HG03342 (cell line): ENCODE data around the gene SLC17A9.

Source experiments
- ATAC-seq: cut with Tn5 transposase; IDR thresholded peaks from one replicate; pipeline ENCODE4 v1.9.1; 2021; ENCODE audit warnings: mild to moderate bottlenecking, moderate library complexity; ENCODE audit not compliant: unreplicated experiment

SLC17A9 gene

DNA sequence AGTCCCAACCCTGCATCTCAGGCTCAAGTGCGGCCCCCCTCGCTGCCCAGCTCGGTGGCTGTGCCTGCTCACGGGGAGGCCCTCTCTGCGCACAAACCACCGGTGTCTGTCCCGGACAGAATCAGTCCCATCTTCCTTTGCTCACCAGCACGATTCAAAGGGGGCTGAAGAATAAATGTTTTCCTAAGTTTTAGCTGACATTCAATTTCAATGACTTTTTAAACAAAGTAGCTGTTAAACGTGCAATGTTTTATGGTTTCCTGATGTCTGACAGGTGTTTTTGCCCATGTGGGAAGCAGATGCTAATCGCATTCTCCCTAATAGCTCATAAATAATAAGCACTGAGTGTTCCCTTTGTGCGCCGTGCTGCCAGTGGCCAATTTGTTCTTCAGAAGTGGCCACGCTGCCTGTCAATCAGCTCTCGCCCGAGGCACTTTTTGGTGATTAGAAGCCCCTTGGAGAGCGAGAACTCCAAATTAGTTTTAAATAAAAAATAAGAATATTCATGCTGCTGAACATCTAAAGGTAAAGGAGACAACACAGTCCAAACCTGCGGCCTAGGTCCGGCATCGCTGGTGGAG, 28.0 kb downstream of the SLC17A9 start:
- ATAC-seq: no peak

DNA sequence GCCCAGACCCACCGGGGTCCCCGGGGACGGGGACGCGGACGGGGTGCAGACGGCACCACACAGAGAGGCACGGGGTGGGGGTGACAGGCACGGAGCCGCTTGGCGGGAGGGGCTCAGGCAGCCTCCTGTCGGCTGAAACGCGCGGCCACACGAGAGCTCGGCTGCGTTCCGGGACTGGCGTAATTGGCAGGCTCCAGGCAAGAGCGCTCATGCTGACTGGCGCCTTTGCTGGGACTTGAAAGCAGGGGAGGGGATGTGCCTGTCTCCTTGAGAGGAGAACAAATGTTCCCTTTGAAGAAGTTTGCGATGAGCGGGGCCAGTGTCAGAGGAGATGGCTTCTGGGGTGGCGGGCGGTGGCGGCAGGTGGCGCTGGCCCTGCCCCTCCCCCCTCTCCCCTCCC, 28.5 kb downstream of the SLC17A9 start:
- no peak for ATAC-seq

DNA sequence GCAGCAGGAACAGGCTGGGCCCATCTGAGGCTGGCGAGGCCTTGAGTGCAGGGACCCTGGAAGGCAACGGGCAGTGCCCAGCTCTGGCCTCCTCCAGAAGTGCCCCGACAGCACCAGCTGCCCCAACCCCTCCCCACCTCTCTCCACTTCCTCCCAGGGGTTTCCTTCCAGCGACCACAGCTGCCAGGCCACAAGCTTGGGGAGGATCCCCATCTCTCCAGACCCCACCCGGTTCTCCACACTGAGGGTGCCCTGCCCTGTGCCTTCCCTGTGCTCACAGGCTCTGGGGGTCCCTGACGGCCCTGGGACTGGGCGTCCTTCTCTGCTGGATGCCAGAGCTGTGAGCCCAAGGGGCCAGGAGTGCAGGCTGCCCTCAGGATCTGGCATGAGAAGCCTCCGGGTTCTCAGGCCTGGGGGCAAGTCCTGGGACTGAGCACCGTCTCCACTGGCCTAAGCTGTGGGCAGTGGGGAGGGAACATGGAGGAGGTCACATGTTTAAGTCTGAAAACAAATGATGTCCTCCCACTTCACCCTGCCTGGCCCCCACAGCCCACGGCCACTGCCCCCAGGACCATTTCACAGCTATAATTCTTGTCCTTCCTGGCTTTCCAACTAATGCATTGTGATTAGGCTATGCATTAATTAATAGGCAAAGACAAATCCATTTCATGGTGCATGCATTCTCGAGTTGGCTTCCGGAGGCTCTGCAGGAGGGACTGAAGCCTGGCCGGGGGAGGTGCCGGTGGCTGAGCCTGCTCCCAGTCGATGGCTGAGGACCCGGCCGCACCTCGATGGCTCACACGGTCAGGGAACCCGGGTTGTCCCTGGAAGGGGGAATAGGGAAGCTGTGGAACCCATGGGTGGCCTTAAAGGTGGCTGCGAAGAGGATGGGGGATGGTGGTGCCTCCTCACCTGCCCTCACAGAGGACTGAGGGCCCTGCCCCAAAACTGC, 29.9 kb downstream of the SLC17A9 start:
- no peak for ATAC-seq

DNA sequence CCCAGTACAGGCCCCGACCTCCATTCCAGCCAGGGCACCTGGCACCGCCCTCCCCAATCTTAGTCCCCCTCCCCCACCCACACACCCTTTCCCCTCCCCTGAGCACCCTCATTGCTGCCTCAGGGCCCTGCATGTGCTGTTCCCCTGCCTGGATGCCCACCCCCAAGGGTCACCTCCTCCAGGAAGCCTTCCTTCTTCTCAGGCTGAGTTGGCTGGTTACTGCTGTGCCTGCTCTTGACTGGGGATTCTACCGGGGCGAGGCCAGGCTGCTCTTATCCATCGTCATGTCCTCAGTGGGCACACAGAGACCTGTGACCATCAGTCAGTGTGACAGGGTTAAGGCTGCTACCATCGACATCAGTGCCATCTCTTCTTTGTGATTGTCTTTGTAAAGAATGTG, 30.7 kb downstream of the SLC17A9 start:
- ATAC-seq: no peak

DNA sequence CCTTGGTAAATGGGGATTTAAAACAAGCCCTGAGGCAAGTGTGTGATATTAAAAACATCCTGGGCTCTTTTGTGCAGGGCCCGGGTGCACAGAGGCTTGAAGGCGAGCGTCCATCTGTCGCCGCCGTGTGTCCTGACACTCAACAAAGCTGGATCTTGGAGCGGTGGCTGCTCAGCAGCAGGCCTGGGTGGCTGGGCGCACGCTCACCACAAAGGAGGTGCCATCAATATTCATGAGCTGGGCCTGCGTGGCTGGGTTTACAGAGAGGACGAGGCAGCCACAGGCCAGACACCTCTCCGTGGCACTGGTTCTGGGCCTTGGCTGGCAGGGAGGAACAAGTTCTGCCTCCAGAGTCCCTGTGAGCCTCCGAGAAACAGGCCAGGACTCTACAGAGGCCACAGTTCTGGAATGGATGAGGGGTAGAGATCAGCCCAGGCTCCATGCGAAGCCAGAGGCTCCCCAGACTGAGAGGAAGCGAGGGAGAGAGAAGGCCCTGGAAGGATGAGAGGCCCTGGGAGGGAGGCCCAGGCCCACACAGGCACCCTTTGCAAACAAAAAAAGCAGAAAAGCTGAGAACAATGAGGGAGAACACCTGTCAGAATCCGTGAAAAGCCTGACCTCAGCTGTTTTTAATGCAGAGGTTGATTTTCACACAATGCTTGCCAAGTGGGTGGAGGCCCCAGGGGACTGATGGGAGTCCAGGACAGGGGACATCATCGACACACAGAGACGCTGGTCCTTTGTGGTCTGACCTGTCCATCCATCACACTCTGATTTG, 32.3 kb downstream of the SLC17A9 start:
- ATAC-seq: no peak

DNA sequence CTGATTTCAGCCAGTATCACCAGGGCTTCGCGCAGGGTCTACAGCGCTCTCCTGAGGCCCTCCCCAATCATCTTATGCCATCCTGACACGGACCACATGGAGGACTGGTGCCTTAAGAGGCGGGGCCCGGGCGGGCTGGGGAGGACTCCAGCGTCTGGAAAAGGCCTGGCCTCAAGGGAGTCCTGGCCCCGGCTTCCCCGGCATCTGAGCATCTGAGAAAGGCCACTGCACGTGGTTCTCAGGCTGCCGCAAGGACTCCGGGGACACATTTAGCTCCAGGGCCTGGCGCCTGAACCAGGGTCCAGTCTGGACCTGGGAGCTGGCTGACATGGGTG, 32.9 kb downstream of the SLC17A9 start:
- no peak for ATAC-seq

DNA sequence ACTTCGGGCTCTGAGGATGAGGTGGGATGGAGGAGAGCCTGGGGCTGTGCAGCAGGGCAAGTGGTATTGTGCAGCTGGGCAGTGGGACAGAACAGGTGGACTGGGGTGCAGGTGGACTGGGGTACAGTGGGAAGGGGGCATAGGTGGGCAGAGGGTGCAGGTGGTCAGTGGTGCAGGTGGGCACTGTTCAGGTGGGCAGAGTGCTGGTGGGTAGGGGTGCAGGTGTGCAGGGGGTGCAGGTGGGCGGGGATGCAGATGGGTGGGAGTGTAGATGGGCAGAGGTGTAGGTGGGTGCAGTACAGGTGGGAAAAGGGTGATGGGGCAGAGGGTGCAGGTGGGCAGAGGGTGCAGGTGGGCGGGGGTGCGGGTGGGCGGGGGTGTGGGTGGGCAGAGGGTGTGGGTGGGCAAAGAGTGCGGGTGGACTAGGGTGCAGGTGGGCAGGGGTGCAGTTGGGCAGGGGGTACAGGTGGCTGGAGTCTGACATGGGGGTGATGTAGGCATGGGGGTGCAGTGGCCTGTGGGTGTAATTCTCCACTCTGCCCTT, 33.8 kb downstream of the SLC17A9 start:
- ATAC-seq: no peak

DNA sequence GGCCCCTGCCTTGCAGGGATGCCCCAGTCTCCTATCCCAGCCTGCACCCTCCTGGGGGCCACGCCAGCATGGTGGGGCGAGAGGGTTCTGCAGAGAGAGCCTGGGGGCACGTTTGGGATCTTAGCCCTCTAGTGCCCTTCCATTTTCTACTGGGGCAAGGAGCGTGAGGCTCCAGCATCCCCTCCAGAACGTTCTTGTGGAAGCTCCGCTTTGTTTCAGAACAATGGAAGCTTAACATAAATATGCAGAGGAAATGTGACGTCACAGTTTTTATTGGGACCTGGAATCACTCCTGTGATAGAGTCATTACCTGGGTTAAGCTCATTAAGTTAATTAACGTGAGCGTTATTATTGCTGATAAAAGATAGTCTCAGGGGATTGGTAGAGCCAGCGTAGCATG, 34.6 kb downstream of the SLC17A9 start:
- no peak for ATAC-seq

DNA sequence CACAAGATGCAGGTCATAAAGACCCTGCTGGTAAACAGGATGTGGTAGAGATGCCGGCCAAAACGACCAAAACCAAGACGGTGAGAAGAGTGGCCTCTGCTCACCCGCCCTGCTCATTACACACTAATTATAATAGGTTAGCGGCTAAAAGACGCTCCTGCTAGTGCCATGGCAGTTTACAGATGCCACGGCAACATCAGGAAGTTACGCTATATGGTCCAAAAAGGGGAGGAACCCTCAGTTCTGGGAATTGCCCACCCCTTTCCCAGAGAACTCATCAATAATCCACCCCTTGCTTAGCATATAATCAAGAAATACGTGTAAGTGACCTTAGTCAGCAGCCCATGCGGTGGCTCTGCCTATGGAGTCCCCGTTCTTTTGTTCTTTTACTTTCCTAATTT, 36.7 kb downstream of the SLC17A9 start:
- ATAC-seq: no peak

DNA sequence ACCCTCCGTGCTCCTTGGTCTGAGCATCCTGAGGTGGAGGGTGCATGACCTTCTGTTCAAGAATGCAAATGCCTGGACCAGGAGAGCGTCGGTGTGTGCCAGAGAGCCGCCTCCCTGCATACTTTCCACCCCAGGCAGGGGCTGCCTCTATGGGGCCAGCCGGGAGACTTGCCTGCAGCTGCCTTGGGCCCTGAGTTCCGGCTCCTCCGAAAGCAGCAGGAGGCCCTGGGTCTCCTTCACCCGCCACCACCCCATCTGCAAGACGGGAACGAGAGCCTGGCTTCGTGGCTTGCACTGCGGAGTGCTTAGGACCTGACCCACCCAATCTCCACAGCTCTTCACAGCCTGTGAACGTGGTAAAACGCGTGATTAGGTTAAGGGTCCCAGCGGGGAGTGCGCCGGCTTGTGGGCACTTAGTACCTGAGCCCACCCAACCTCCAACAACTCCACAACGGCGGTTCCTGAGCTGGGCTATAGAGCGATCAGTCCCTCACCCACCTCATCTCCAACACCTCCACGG, 37.9 kb downstream of the SLC17A9 start:
- no peak for ATAC-seq

DNA sequence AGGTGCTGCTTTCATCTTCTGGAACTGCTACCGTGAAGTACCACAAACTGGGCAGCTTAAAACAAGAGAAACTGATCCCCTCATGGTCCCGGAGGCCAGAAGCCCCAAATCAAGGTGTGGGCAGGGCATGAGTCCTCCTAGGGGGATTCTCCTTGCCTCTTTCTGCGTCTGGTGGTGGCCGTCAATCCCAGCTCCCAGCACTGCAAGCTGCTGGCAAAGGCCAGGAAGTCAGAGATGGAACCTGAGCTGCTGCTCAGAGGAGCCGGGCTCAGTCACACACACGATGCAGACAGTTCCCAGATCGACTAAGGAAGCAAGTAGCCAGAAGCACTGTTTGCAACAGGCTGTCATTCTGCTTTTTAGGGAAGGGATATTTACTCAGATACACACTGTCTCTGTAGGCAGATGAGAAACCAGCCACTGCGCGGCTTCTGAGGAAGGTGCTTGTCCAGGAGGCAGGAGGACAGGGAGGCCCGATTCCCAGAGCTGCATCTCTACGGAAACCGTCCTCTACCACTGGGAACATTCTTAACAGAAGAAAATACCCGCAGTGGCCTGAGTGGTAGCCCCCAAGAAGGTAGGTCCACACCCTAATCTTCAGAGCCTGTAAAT, 38.8 kb downstream of the SLC17A9 start:
- ATAC-seq: no peak

DNA sequence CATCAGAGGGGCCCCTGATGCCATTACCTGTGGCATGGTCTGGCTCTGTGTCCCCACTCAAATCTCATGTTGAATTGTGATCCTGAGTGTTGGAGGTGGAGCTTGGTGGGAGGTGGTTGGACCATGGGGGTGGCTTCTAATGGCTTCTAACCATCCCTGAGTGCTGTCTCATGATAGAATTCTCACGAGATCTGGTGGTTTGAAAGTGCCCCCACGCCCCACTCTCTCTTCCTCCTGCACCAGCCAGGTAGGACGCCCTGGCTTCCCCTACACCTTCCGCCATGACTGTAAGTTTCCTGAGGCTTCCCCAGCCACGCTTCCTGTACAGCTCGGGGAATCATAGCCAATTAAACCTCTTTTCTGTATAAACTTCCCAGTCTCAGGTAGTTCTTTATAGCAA, 39.4 kb downstream of the SLC17A9 start:
- ATAC-seq: no peak

DNA sequence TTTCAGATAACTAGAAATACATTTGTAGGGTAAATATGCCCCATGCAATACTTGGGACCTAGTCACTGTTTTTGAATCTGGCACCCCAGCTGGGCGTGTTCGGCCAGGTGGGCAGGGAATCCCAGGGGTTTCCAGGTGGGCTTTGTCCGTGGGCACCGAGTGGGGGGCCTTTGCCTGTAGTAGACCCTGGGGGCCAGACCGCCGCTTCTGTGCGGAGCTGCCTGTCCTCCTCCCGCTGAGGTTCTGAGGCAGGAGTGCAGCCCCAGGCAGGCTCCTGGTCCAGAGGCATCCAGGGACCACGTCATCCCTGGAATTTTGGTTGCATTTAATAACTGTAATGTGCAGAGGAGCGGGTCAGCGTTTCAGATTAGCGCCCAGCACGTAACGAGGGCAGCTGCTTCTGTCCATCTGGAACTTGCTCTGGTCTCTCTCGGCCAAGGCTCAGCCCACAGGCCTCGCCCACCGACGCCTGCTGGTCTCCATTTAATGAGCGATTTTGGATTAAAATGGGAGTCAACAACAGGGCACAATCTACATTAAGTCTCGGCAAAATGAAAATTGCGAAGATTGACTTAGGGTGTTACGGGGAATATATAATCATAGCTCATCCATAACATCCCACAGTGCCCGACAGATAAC, 41.5 kb downstream of the SLC17A9 start:
- ATAC-seq: no peak

DNA sequence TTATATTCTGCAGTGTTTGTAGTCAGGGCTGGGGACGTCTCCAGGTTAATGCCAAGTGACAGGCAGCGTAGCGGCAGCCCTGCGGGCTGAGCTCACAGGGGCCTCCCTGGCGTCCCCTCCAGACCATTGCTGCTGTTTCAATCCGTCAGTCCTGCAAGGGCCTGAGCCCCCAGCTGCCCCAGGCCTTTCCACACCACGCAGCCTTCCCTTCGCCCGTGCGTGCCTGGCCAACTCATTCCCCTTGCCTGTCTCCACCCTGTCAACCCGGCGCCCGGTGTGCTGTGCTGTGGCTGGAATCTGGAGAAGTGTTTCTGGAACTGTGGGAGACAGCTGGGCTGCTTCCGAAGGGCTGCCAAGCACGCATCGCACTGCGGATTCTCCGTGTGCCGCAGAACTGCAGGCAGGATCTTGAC, 42.4 kb downstream of the SLC17A9 start:
- no peak for ATAC-seq

DNA sequence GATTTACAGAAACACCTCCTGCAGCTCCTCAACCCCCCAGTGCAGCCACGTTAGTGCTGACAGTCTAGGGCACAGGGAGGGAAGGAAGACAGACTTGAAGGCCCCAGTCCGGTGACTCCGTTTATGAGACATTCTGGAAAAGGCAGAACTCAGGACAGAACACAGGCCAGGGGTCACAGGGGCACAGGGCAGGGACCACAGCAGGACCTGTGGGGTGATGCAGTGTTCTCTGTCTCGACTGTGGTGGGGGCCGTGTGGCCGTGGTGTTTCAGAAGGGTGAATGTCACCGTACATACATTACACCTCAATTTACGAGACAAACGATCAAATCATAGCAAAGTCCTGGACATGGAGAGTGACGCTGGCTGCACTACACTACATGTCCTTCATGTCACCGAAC, 43.0 kb downstream of the SLC17A9 start:
- ATAC-seq: no peak

DNA sequence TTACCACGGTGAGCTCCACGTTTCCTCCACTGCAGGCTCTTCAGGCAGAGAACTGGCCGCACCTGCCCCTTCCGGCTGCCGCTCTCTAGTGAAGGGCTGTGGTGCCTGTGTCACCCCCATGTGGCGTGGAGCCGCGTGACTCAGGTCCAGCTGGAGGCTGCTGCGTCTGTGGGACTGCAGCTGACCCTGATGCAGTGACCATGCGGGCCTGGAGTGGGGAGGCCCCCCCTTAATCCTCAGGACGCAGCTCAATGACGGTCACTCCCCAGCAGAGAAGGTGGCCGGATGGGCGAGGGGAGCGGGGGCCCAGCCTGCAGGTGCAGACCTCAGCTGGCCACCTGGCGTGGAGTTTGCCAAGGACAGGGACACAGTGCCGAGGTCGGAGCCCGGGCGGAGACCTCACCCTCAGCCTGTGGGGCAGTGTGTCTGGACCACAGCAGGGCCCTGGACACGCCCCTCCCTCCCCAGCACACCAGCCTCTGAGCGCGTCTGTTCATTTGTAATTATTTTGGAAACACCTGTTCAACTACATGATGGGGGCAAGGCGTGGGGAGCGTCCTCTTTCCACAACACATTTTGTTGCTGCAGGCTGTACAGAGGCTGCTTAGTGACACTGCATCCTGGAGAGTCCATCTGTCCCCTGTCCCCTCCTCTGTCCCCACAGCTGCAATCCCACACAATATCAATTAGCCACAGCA, 43.5 kb downstream of the SLC17A9 start:
- no peak for ATAC-seq

DNA sequence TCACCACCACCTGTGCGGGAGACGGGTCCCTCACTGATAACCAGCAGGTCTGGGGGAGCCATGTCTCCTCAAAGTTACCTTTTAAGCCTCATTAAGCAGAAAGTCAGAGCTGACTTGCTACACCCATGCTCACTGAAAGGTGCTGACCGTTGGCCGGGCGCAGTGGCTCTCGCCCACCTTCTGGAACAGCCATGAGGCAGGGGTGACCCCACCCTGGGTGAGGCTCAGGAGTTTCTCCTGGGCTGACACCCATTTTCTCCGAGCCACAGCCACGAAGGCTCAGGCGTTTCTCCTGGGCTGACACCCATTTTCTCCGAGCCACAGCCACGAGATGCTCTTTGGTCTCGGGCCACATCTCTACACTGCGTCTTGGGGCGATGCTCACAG, 44.1 kb downstream of the SLC17A9 start:
- ATAC-seq: no peak

DNA sequence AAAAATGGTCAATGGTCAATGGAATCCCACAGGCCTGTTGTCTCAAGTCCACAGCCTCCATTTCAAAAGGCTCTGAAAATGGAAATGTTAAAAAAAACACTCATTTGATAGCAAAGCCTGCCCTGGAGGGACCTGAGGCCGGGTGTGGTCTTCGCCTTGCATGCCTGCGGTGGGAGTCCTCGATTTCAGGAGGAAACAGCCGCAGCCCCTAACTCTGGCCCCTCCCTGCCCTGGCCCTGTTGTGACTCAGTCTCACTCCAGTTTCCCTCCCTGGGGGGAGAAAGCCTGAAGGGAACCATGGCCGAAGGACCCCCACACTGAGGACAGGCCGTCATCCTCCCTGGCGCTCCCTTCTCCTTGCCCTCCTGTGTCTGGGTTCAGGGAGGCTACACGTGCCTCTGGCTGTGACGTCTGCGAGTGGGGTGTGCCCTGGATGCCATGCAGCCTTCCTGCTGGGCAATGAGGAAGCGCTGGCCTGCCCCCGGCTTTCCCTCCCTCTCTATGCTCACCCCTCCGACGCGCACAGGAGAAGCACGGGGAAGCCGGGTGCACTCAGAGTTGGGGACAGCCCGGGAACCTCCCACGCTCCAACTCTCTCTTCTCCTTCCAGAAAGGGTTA, 45.0 kb downstream of the SLC17A9 start:
- no peak for ATAC-seq

DNA sequence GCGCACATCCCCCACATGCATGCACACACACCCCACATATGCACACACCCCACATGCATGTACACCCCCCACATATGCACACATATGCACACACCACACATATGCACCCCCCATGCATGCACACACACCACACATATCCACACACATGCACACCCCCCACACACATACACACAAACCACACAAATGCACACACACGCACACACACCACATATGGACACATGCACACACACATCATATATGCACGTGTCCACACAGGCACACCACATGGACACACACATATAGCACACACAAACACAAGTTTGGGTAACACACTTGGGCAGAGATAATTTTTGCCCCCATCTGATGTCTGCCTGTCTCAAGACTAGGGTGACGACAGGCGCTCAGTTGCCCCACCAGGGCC, 45.9 kb downstream of the SLC17A9 start:
- no peak for ATAC-seq
